HCT116 (cell line): ENCODE measurements around the gene SP7. TPM values are rescaled to one million over a fixed set of nuclear protein-coding genes. Genes with fewer than 3 reads are reported as not detected.

Experiments
- ATAC-seq: fragments of 200-7000 bp; cut with Tn5 transposase; 2 replicates; pipeline ENCODE4 v1.9.1; 2020; ENCODE audit warnings: mild to moderate bottlenecking, moderate library complexity
- BruUV-seq: library from RNA; stranded (reverse); fragments of 400-500 nt; replicated peaks from 2 replicates; lab custom pipeline; 2021; lab: Mats Ljungman, UMichigan
- CTCF ChIA-PET: fragments of 300-600 bp; sonication (Branson Sonifier 250); formaldehyde crosslinking; loops from one replicate; lab custom pipeline; 2021; ENCODE audit warnings: antibody characterized with exemption; lab: Charles Lee
- POLR2A ChIA-PET: fragments of 300-600, 350-600 bp; sonication (Branson Sonifier 250); formaldehyde crosslinking; loops from one replicate; lab custom pipeline; 2021; ENCODE audit warnings: antibody characterized with exemption; lab: Charles Lee
- RAD21 ChIA-PET, 2 experiments: fragments of 300-600 bp; sonication (Branson Sonifier 250); formaldehyde crosslinking; loops; one replicate each; lab custom pipeline; 2023; ENCODE audit warnings: low total read pairs in 2 of 2; ENCODE audit not compliant: uncharacterized antibody in 2 of 2, unreplicated experiment in 2 of 2, low non-redundant PET in 1 of 2; lab: Charles Lee
- DNase-seq: peaks from one replicate; pipeline ENCODE4 v3.0.0-alpha.2; 2010; ENCODE audit warnings: low read depth, low spot score
- H2AFZ ChIP-seq: fragments of 200-600 bp; shearing (Covaris generic), sonication (generic); 2 replicates; pipeline ENCODE4 v1.6.1; 2017; ENCODE audit warnings: low read depth, mixed run types, mixed read lengths, antibody characterized with exemption, low read length; ENCODE audit not compliant: poor library complexity, severe bottlenecking
- H3K27ac ChIP-seq: 2 replicates; pipeline ENCODE4 v1.5.1; 2012; ENCODE audit warnings: low read depth, low read length
- H3K27me3 ChIP-seq: fragments of 200-600 bp; sonication (generic); 2 replicates; pipeline ENCODE4 v1.6.1; 2016; ENCODE audit warnings: mixed run types, low read length, mixed read lengths; ENCODE audit not compliant: insufficient read depth
- H3K36me3 ChIP-seq, 2 experiments: fragments of 200-500 bp in 1 of 2; fragments of 200-600 bp in 1 of 2; sonication (Bioruptor generic) in 1 of 2; sonication (generic) in 1 of 2; 2 replicates each; pipeline versions ENCODE4 v1.5.1 to v1.6.1; 2014 to 2016; ENCODE audit warnings: low read length in 2 of 2, inconsistent platforms in 1 of 2, mixed read lengths in 1 of 2, mixed run types in 1 of 2; ENCODE audit not compliant: insufficient read depth in 2 of 2, control insufficient read depth in 1 of 2
- H3K4me1 ChIP-seq, 2 experiments: fragments of 200-600 bp in 1 of 2; sonication (generic) in 1 of 2; 2 replicates each; pipeline versions ENCODE4 v1.5.1 to v1.6.1; 2012 to 2017; ENCODE audit warnings: low read length in 2 of 2, inconsistent platforms in 1 of 2, mild to moderate bottlenecking in 1 of 2, mixed read lengths in 1 of 2, mixed run types in 1 of 2, moderate library complexity in 1 of 2; ENCODE audit not compliant: insufficient read depth in 2 of 2, control insufficient read depth in 1 of 2
- H3K4me2 ChIP-seq: fragments of 200-600 bp; sonication (generic); 2 replicates; pipeline ENCODE4 v1.6.1; 2017; ENCODE audit warnings: mixed run types, low read length, mixed read lengths
- H3K4me3 ChIP-seq, 2 experiments: fragments of 200-600 bp in 1 of 2; sonication (generic) in 1 of 2; replicated peaks in 1 of 2; 2 replicates each; pipeline ENCODE4 v1.5.1; 2011 to 2016; ENCODE audit warnings: low read length in 2 of 2, control low read depth in 1 of 2, low read depth in 1 of 2, mild to moderate bottlenecking in 1 of 2, mixed read lengths in 1 of 2, mixed run types in 1 of 2
- H3K79me2 ChIP-seq: fragments of 200-600 bp; sonication (generic); 2 replicates; pipeline ENCODE4 v1.6.1; 2017; ENCODE audit warnings: mild to moderate bottlenecking, mixed run types, low read length, moderate library complexity, mixed read lengths; ENCODE audit not compliant: insufficient read depth
- H3K9ac ChIP-seq: fragments of 200-600 bp; sonication (generic); 2 replicates; pipeline ENCODE4 v1.6.1; 2016; ENCODE audit warnings: low read length, mixed read lengths
- H3K9me2 ChIP-seq: fragments of 200-600 bp; sonication (generic), shearing (Covaris generic); 2 replicates; pipeline ENCODE4 v1.6.1; 2017; ENCODE audit warnings: mixed run types, mild to moderate bottlenecking, moderate library complexity; ENCODE audit not compliant: insufficient read depth
- H3K9me3 ChIP-seq, 2 experiments: fragments of 200-500 bp in 1 of 2; fragments of 200-600 bp in 1 of 2; sonication (Bioruptor generic) in 1 of 2; sonication (generic) in 1 of 2; 2 replicates each; pipeline ENCODE4 v1.6.1; 2014 to 2017; ENCODE audit warnings: low read length in 2 of 2, mixed read lengths in 2 of 2, inconsistent platforms in 1 of 2, low read depth in 1 of 2, mild to moderate bottlenecking in 1 of 2, mixed run types in 1 of 2, moderate library complexity in 1 of 2; ENCODE audit not compliant: control insufficient read depth in 1 of 2, insufficient read depth in 1 of 2
- H4K20me1 ChIP-seq: fragments of 200-600 bp; sonication (generic), shearing (Covaris generic); 2 replicates; pipeline ENCODE4 v1.6.1; 2017; ENCODE audit warnings: mixed run types, mild to moderate bottlenecking, moderate library complexity; ENCODE audit not compliant: insufficient read depth
- EGR1 ChIP-seq: IDR thresholded peaks from 2 replicates; pipeline ENCODE4 v1.6.1; 2012; ENCODE audit warnings: low read depth
- ELF1 ChIP-seq: IDR thresholded peaks from 2 replicates; pipeline ENCODE4 v1.6.1; 2012; ENCODE audit warnings: low read depth, borderline replicate concordance
- EZH2 ChIP-seq: fragments of 200-600 bp; sonication (generic); IDR thresholded peaks from 2 replicates; pipeline ENCODE4 v1.6.1; 2017; ENCODE audit warnings: antibody characterized with exemption, mixed run types
- FOSL1 ChIP-seq: IDR thresholded peaks from 2 replicates; pipeline ENCODE4 v1.6.1; 2012; ENCODE audit warnings: low read depth
- RAD21 ChIP-seq: IDR thresholded peaks from 2 replicates; pipeline ENCODE4 v1.6.1; 2012; ENCODE audit warnings: low read depth, mild to moderate bottlenecking
- TCF7L2 ChIP-seq: IDR thresholded peaks from 2 replicates; pipeline ENCODE4 v1.7.0; 2011; ENCODE audit warnings: borderline replicate concordance, inconsistent platforms; ENCODE audit not compliant: insufficient read depth, insufficient read length; ENCODE audit errors: extremely low read depth
- ZBTB33 ChIP-seq: IDR thresholded peaks from 2 replicates; pipeline ENCODE4 v1.6.1; 2011; ENCODE audit warnings: mild to moderate bottlenecking, low read length, moderate library complexity; ENCODE audit not compliant: insufficient replicate concordance; ENCODE audit errors: extremely low read depth
- ZFX ChIP-seq: fragments of 450-650 bp; IDR thresholded peaks from 2 replicates; pipeline ENCODE4 v1.6.1; 2017
- intact Hi-C: fragments of 100-400 bp; cut with micrococcal nuclease; formaldehyde crosslinking; loops from 2 replicates; pipeline ENCODE4 v1.10.0; 2022
- total RNA-seq: library from RNA; stranded (reverse); gene quantifications from one replicate; pipeline ENCODE4 v1.2.1, GENCODE V29; 2021; ENCODE audit not compliant: unreplicated experiment
- TF ChIP-seq, protein P1 (sequence below): IDR thresholded peaks from 2 replicates; pipeline ENCODE4 v1.6.1; 2012; ENCODE audit warnings: low read depth

The SP7 gene
- total RNA-seq, 1 experiment from 2014 or later: not detected

- BruUV-seq: no TSS peak
- H3K9ac ChIP-seq: peak overlapping the region; percentile 79
- H4K20me1 ChIP-seq: no peaks in the 10 kb centered on the region
- POLR2A ChIA-PET: interaction anchor here (1.0 to 2.1 kb wide), 4 partner anchors 55 to 177 kb away, joined by 4 to 6 read pairs (median 5); partner anchors contain the start of genes PRR13, SP1 and TARBP2
- no peaks in the 10 kb centered on the region for H3K9me2 ChIP-seq
- DNase-seq (no peak), ATAC-seq (no peak)
- peaks cover 25 to 54% of the 10 kb centered on the region in 2 experiments for H3K4me1 ChIP-seq
- H3K9me3 ChIP-seq: no peaks in the 10 kb centered on the region
- peak overlapping the region; percentile 56 to 61 for H3K4me3 ChIP-seq
- no peaks in the 10 kb centered on the region for H3K36me3 ChIP-seq
- intact Hi-C loops: loop anchor here (1.0 to 10.0 kb wide), 3 partner anchors 57 to 351 kb away; partner anchors contain the start of genes ATP5MC2 and SP1
- no peaks in the 10 kb centered on the region for H3K27me3 ChIP-seq
- H3K79me2 ChIP-seq: peaks cover 10% of the 10 kb centered on the region; the same call in 1 of the 2 replicates
- RAD21 ChIA-PET: interaction anchor here in 1 of 2 experiments (1.0 kb wide), 2 partner anchors 21 to 24 kb away, joined by 3 to 4 read pairs; no protein-coding TSS in a partner anchor
- H2AFZ ChIP-seq: peak overlapping the region; percentile 13
- H3K27ac ChIP-seq: peak overlapping the region; percentile 79
- TF ChIP-seq FOSL1 (no peak), ZFX (no peak), TCF7L2 (peak; percentile 24), ELF1 (no peak)
- CTCF ChIA-PET: interaction anchor here (0.7 to 1.7 kb wide), 10 partner anchors 20 to 184 kb away, joined by 3 to 7 read pairs (median 4); partner anchors contain the start of genes MAP3K12 and TARBP2
- peak overlapping the region; percentile 89 for H3K4me2 ChIP-seq
These were observed 11.9 kb downstream of the SP7 start for GRCh38 chr12:53324113-53324778.

GRCh38 chr12:53320352-53321195 lies 15.6 kb downstream of the SP7 start:
- H3K9me2 ChIP-seq: no peaks in the 10 kb centered on the region
- peak overlapping the region; percentile 86 for H3K9ac ChIP-seq
- peak overlapping the region; percentile 91 for H3K4me2 ChIP-seq
- H3K79me2 ChIP-seq: peaks cover 10% of the 10 kb centered on the region; the same call in 1 of the 2 replicates
- DNase-seq (no peak), ATAC-seq (no peak)
- H2AFZ ChIP-seq: no peak overlapping the region
- no peaks in the 10 kb centered on the region for H3K27me3 ChIP-seq
- H3K36me3 ChIP-seq: peaks cover 4 to 11% of the 10 kb centered on the region in 2 experiments; a peak in 2 of 4 replicates
- H3K4me3 ChIP-seq: peak overlapping the region; percentile 90
- peaks cover 25 to 40% of the 10 kb centered on the region in 2 experiments for H3K4me1 ChIP-seq
- intact Hi-C loops: loop anchor here (2.0 to 10.0 kb wide), 2 partner anchors 180 to 354 kb away; partner anchors contain the start of genes ATP5MC2 and TARBP2
- H3K27ac ChIP-seq: peak overlapping the region; percentile 89
- RAD21 ChIA-PET: interaction anchor here (0.6 to 2.3 kb wide), 8 partner anchors 24 to 255 kb away, joined by 3 to 8 read pairs (median 4); partner anchors contain the start of genes CSAD (in 1 of the 2) and ZNF740 (in 1 of the 2)
- POLR2A ChIA-PET: interaction anchor here (0.6 to 2.6 kb wide), 23 partner anchors 9 to 209 kb away, joined by 3 to 25 read pairs (median 4); partner anchors contain the start of genes CSAD, ESPL1, MYG1 and PFDN5
- CTCF ChIA-PET: interaction anchor here (0.6 to 2.7 kb wide), 39 partner anchors 9 to 355 kb away, joined by 3 to 43 read pairs (median 6); partner anchors contain the start of genes ATP5MC2, CSAD, MAP3K12 and MYG1
- H3K9me3 ChIP-seq: no peaks in the 10 kb centered on the region
- TSS peak; percentile 86 for BruUV-seq
- no peaks in the 10 kb centered on the region for H4K20me1 ChIP-seq
- TF ChIP-seq TCF7L2 (no peak), RAD21 (no peak), EGR1 (no peak), EZH2 (no peak), ZBTB33 (no peak)
- TF ChIP-seq, protein P1, sequence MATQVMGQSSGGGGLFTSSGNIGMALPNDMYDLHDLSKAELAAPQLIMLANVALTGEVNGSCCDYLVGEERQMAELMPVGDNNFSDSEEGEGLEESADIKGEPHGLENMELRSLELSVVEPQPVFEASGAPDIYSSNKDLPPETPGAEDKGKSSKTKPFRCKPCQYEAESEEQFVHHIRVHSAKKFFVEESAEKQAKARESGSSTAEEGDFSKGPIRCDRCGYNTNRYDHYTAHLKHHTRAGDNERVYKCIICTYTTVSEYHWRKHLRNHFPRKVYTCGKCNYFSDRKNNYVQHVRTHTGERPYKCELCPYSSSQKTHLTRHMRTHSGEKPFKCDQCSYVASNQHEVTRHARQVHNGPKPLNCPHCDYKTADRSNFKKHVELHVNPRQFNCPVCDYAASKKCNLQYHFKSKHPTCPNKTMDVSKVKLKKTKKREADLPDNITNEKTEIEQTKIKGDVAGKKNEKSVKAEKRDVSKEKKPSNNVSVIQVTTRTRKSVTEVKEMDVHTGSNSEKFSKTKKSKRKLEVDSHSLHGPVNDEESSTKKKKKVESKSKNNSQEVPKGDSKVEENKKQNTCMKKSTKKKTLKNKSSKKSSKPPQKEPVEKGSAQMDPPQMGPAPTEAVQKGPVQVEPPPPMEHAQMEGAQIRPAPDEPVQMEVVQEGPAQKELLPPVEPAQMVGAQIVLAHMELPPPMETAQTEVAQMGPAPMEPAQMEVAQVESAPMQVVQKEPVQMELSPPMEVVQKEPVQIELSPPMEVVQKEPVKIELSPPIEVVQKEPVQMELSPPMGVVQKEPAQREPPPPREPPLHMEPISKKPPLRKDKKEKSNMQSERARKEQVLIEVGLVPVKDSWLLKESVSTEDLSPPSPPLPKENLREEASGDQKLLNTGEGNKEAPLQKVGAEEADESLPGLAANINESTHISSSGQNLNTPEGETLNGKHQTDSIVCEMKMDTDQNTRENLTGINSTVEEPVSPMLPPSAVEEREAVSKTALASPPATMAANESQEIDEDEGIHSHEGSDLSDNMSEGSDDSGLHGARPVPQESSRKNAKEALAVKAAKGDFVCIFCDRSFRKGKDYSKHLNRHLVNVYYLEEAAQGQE: no peak
